HG03571 (cell line): ENCODE data around the gene TSHZ2.

Source experiments
- ATAC-seq: cut with Tn5 transposase; IDR thresholded peaks from one replicate; pipeline ENCODE4 v1.9.1; 2021; ENCODE audit not compliant: unreplicated experiment

Gene TSHZ2

DNA sequence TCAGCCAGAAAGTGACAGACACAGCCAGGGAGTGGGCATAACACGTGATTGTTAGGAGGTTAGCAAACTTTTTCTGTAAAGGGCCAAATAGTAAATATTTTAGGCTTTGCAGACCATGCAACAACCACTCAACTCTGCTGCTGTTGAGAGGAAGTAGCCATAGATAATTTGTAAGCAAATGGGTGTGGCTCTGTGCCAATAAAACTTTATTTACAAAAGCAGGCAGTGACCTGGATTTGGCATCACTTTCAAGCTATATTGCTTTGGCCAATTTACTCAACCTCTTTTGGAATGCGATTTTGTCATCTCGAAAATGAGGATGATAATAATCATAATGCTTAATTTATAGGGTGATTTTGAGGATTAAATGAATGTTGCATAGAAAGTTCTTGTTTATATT lies 152.6 kb downstream of the TSHZ2 start:
- no peak for ATAC-seq

DNA sequence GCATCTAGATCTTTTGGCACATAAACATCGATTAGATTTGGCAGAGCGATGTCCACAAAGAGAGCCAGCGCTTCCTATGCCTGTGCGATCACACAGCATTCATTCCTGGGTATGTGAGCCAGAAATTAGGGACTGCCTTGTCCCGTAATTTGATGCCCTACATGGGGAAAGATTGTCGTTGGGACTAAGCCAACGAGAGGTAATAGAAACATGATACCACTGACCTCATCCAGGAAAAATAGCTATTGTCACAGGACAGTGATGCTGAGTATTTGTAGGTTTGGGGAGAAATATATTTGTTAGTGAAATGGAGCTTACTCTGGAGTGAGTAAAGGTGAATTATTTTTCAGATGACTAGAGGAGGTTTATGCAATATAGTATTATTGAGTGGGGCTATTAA lies 154.0 kb downstream of the TSHZ2 start:
- no peak for ATAC-seq

DNA sequence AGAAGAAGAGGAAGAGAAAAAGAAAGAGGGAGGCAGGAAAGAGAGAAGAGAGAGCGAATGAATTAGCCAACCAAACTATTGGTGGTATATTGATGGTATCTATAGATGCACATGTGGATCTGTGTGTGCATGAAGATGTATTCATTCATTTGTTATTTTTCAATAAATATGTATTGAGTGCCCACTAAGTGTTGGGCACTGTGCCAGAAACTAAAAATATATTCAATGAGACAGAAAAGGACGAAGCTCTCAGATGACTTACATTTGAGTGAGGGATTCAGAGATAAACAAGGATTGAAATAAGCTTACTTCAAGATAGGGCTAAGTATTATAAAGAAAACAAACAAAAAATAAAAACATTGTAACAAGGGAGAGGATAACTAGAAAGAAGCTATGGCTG lies 154.9 kb downstream of the TSHZ2 start:
- ATAC-seq: no peak

DNA sequence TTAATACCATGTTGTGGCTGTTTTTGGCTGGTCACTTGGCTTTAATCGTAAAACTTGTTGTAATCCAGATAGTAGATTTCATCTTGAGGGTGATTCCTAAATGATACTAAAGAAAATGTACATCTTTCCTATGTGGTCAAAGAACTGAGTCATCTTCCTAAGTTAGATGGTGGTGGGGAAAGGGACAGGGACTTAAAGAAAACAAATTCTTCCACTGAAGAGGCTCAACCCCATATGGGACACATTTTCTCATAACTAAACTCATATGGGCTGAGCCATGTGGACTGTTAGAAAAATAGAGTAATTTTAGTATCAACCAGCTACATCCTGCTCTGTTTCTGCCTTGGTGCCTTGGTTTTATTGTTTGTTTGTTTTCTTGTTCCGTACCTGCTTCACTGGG lies 155.8 kb downstream of the TSHZ2 start:
- ATAC-seq: no peak

DNA sequence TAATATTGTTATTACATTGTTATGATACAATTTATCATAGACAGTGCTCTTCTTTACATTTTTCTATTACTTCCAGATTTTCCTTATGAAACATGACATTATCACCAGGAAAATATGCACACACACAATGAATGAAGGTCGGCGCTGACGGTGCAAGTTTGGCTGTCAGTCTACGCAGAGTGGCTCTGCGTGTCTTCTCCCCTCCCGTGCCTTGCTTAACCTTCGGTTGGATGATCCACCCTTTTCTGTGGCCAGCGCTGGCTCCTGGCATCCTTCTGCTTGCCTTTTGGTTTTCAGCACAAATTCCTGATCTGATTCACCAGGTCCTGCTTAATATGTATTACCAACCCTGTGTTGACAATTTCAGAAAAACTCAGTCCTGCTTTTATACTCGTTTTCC lies 157.4 kb downstream of the TSHZ2 start:
- no peak for ATAC-seq

DNA sequence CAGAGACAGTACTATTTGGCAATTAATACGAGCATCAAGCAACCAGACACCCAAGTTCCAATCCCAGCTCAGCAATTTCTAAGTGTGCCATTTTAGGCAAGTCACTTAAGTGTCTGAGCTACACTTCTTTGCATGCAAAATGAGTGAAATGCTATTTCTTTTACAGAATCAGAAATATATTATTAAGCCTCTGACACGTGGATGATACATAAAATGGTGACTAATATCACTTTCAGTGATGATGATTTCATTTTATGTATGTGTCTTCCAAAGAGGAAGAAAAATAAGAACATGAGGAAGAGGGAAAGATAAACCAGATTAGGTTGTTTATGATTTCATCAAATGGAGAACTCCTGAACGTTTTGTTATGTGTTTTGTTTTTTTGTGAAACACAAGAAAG lies 158.6 kb downstream of the TSHZ2 start:
- ATAC-seq: no peak

DNA sequence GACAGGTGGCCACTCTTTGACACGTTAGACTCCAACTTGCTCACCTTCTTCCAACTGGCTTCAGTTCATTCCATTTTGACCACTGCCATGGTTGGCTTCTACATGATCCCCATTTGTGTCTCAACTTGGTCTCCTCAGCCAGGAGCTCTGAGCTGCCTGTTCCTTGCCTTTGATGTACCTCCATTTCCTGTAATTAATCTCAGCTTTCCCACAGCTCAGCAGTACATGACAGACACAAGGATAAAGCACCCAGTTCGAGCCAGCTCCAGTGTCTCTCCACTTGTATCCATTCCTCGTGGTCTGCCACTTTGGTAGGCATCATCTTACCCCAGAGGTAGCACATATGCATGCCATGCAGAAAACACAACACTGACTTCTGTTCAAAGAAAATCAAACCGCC lies 161.0 kb downstream of the TSHZ2 start:
- no peak for ATAC-seq

DNA sequence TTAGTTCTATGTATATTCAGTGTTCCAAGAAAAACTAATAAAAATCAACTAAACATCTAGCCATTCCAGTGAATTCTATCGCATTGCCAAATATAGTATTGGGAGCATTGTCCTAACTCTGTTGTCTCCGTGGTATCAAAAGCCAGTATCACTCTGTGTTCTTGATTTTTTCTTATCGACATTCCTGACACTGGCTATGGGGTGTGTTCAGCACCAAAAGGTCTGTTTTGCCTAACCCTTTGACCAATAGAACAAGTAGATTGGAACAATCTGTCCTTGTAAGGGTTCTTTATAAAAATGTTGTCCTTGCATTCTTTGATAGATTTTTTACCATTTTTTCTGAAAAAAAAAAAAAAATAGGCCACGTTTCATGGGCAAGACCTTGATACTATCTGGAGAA lies 161.5 kb downstream of the TSHZ2 start:
- ATAC-seq: no peak

DNA sequence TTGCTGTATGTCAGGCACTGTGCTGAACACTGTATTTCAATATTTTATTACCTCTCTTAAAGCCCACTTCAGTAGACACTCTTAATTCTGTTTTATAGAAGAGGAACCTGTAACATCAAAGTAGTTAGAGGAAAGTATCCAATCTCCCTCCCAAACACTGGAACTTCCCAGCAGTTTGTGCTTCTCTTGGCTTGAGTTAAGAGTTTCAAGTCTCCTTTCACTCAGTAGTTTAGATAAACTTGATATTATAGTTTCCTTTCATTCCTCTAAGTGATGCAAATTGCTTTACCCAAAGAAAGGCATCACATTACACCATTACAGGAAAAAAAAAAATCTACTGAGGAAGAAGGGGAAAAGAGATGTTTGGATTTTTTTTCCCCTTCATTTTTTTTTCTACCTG lies 164.3 kb downstream of the TSHZ2 start:
- ATAC-seq: no peak

DNA sequence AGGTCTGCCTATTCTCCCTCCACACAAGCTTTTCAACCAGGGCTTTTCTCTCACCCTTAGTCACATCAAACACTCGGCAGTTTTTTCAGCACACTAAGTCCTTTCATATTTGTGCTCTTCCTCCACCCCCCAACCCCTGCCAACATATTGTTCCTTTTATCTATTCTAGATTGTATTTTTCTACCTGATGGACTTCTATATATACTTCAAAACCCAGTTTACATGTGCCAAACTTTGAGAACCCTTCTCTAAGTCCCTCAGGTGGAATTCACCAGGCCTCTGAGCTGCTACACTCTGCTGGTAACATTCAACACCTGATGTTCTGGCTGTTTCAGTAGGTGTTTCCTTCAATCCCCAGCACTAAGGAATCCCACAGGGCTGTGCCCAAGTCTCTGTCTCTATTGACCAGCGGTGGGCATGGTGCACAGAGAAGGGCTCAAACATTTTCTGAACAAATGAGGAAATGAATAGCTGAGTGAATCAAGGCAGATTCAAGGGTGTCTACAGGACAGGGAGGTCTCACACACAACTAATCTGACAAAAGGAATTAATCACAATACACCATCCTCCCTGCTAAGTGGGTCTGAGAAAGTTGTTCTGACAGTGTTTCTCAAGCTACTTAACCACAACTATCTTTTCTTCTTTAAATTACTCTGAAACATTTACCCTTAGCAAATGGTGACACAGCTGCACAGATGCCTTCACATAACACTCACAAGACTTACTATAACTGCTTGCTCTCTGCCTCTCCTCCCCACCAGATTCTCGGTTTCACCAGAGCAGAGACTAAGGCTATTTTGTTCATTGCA lies 166.5 kb downstream of the TSHZ2 start:
- no peak for ATAC-seq

DNA sequence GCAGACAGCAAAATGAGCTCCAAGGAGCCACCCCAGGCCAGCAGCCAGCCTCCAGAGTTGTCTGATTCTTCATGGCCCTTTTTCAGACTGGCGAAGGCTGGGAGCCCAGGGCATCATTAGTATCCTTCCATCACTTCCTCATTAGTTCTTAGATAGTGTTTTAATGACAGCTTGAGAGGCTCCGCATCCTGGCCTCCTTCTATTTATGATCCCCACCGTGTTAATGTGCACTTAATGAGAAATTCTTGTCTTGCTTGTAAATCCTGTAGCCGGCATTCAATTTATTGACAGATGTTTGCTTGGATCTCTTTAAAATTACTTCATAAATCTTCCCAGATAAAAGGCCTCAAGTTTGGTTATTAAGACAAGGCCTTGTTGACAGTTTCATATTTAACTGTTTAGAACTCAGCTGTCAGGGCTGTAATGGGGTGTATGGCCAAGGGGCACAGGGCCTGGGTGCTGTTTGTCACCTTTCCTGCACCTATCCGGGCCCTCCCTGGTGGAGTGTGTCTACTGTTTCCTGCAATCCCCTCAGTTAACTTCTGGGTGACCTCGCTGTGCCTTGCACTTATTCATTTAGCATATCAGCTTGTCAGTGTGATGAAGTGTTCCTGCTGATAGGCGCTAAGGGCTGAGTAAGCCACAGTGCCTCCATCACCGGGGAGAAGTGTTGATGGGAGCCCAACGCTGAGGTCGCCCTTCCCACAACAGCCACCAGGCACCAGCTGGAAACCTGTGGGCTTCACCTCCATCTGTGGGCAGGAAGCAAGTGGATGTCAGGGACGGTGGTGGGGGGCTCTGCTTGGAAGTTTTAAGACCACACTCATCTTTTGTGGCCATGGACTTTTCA lies 169.3 kb downstream of the TSHZ2 start:
- no peak for ATAC-seq

DNA sequence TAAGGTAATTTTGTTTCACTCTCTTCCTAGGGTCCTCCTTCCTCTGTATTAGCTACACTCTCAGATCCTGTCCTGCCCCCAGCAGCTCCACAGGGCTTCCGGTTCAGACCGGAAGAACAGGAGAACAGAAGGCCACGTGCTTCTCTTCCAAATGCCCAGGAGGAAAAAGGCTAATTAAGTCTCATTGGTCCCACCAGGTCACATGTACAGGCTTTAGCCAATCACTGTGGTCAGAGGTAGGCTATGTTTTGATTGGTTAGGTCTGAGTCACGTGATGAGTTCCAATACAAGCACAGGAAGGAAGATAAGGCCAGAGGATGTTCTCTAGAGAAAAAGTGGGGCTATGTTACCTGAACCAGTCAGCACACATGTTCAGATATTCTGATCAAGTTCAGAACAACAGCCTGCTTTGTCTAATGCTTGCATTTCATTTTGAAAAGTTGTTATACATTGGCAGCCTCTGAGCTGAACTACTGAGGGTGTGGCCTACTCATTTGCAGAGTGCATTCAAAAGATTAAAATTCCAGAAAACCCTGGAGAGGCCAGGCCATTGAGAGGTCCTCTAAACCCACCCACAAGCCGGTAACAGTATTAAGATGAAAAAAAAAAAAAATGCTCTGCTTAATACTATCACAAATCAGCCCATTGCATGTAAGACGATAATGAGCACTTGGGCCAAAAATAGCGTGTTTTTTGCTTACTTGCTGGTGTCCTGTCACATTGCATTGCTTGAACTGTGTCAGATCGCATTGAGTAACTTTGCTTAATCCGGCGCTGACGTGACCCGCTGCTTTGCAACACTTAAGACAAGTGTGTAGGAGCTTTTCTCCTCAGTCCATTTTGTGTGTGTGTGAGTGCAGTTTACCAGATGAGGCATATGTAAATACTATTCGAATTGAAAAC lies 170.3 kb downstream of the TSHZ2 start:
- ATAC-seq: no peak

DNA sequence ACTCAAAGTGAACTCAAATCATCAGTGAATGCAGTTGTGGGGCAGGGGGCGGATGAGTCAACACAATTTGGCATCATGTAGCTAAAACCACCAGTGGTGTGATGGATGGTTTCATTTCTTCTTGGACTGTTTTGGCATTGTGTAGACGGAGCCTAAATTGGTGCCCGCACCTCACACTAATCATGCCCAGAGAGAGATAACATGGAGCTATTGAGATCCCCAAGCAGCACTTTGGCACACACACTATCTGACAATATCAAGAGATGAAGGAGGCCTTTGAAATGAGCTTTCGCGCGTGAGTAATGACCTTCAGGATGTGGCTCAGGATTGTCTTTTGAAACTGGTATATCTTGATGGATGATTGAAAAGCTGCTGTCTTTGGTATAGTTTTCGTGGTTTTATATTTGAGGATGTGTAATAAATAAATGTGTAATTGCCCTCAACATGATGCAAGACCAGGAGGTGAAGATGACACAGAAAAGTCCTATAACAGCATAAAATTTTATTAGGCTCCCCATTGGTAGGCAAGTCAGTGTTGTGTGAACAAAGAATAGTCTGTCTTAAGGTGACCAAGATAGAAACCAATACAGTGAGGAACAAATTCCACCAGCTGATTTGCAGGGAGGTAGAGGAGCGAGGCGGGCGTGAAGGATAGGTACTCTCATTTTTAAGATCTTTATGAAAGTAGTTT lies 174.2 kb downstream of the TSHZ2 start:
- ATAC-seq: no peak

DNA sequence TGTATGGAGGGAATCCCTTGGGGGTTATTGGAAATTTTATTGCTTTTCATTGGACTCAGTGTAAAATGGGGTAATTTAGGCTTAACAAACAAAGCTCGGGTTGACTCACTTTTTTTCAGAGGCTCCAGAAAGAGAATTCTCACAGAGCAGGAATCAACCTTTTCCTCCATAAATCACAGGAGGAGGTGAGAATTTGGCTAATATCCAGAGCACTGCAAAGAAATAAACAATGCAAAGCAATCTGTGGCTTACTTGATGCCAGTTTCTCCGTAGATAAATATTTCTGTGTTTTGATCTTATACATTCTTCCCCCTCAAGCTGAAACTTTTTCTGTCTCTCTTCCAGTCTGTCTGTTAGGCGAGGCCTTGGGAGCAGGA lies 176.6 kb downstream of the TSHZ2 start:
- no peak for ATAC-seq

DNA sequence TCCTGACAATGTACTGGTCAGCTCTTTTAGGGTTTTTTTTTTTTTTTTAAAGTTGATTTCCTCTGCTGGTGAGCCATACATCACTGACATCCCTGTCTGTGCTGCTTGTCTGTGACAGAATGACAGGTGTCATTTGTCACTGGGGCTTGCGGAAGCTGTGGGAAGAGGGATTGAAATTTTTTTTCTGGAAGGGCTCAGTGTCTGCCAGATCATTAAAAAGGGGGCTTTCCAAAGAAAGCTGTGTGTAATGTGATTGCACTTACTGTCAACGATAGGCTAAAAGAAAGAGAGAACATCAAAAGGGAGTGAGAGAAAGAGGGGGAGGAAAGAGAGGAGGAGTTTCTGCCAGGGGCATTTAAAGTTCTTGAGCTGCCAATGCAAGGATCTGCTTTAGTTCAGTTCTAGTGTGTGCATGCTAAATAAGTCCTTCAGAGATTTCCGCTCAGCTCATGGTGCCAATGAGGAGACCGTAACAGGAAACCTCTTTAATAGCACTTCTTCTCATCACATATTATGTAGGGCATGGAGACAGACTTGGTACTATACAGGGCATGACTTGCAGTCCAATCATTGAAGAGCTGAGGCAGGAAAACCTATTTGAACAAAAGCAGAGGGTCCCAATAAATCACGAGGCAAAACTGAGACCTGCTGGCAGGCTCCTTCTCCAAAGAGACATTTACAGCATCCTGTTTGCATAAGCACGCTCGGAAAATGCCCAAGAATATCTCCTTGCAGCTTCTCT lies 177.2 kb downstream of the TSHZ2 start:
- no peak for ATAC-seq

DNA sequence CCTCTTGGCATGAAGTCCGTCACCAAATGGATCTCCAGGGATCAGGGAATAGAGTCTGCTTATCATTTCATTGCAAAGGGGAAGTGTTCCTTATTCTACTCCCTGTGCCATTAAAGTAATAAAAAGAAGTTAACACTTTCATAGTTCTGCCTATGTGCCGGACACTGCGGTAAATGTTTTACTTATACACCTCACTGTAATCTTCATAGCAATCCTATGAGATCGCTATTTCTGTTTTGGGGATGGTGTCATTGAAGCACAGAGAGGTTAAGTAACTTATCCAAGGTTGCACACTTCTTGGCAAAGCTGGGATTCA lies 177.7 kb downstream of the TSHZ2 start:
- no peak for ATAC-seq

DNA sequence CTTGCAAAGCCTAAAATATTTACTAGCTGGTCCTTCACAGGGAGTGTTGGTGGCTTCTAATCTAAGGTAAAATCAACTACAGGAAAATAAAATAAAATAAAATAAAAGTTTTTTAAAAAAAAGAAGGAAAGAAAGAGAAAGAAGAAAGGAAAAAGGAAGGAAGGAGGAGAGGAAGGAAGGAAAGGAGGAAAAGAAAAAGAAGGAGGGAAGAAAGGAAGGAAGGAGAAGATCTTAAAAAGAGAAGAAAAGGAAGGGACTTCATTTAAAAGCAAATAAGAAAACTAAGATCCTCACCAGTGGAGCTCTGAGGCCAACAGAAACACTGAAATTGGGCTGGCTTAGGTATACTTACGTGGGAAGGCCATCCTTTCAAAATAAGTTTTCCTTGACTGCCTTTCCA lies 178.4 kb downstream of the TSHZ2 start:
- no peak for ATAC-seq

DNA sequence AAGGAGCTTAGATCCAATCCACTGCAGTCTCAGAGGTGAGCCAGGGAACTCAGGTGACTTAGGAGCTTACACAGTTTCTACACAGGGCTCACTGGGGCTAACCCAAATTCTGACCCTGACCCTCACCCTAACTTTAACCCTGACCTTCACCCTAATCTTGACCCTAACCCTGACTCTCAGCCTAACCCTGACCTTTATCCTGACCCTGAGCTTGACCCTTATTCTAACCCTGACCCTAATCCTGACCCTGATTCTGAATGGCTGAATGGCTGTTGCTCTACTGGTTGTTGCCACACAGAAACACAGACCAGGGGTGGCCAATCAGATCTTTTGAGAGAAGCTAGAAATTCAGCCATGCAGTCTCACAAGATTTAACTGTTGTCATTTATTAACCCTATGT lies 180.1 kb downstream of the TSHZ2 start:
- no peak for ATAC-seq

DNA sequence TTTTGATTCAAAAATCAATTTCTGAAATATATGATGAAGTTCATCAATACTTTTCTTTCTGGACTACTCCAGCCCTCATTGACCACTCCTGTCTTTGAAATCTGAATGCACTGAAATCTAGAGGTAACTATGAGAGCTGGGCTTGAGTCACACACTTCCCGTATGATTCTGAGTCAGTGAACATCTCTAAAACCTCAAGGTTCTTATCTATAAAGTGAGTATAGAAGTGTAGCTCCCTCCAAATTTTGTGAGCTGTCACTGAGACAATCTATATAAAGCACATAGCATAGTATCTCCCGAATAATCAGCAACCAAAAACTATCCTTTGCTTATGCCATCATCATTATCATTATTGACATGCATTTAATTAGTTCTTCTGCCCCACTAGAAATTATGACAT lies 182.4 kb downstream of the TSHZ2 start:
- no peak for ATAC-seq
